ENCODE measurements around the gene RNU6-9.

GRCh38 chr19:887072-887471 is 6.2 kb upstream of the RNU6-9 start:
- TF ChIP-seq CTCF (IDR thresholded peaks at IDR 0.05) = no peak
- TF ChIP-seq REST (IDR thresholded peaks at IDR 0.05; ENCODE audit: insufficient read depth in 1 of 2, low read depth in 2 of 2, low read length in 1 of 2) = no peak
- TF ChIP-seq POLR2AphosphoS5 (IDR thresholded peaks at IDR 0.05; ENCODE audit: low read depth, low read length) = no peak
